Measurements from ENCODE around the gene ASTE1.

ASTE1 gene

GRCh38 chr3:131007256-131007655 lies 19.4 kb downstream of the ASTE1 start:
- TF ChIP-seq, protein P1, sequence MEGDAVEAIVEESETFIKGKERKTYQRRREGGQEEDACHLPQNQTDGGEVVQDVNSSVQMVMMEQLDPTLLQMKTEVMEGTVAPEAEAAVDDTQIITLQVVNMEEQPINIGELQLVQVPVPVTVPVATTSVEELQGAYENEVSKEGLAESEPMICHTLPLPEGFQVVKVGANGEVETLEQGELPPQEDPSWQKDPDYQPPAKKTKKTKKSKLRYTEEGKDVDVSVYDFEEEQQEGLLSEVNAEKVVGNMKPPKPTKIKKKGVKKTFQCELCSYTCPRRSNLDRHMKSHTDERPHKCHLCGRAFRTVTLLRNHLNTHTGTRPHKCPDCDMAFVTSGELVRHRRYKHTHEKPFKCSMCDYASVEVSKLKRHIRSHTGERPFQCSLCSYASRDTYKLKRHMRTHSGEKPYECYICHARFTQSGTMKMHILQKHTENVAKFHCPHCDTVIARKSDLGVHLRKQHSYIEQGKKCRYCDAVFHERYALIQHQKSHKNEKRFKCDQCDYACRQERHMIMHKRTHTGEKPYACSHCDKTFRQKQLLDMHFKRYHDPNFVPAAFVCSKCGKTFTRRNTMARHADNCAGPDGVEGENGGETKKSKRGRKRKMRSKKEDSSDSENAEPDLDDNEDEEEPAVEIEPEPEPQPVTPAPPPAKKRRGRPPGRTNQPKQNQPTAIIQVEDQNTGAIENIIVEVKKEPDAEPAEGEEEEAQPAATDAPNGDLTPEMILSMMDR (IDR thresholded peaks at IDR 0.05): no peak

DNA sequence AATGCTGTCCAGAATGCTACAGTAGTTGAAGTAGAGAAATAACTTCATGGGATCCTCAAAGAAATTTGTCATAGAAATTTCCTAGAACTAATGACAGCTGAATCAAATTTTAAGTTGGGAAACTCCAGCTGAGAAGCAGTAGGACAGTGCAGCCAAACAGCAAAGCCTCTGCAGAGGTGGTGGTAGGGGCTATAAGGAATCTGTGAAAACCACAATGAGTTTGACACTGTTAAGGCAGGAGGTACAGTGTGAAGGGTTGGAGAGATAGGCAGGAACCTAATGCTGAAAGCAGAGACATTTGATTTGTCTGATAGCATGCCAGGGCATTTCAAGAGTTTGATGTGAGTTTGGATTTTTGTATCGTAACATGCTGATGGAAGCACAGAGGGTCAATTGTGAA lies 22.0 kb downstream of the ASTE1 start:
- TF ChIP-seq, protein P1 (IDR thresholded peaks at IDR 0.05): no peak

GRCh38 chr3:131001071-131001470 lies 25.6 kb downstream of the ASTE1 start:
- TF ChIP-seq, protein P1 (IDR thresholded peaks at IDR 0.05): no peak

DNA sequence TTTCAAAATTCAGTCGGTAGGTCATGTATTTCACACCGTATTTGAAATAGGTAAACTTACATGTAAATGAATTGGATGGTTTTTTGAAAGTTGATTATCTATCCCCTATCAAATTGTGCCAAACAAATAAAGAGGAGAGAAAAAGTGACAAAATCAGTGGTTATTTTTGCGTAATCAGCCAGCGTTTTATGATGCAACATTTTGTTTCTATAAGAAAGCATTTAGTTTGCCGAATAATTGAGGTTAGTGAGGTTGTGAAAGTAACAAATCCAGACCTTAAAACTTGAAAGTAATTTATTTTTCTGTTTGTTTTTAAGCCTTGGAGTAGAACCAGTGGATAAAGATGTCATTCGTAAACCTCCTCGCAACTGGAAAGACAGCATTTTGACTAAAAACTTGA lies 29.3 kb downstream of the ASTE1 start:
- TF ChIP-seq, protein P1 (IDR thresholded peaks at IDR 0.05): no peak

GRCh38 chr3:130992344-130992743 lies 34.3 kb downstream of the ASTE1 start:
- TF ChIP-seq, protein P1 (IDR thresholded peaks at IDR 0.05): no peak

GRCh38 chr3:130991126-130991525 lies 35.5 kb downstream of the ASTE1 start:
- TF ChIP-seq, protein P1 (IDR thresholded peaks at IDR 0.05): no peak

GRCh38 chr3:130990282-130990681 lies 36.3 kb downstream of the ASTE1 start:
- TF ChIP-seq, protein P1 (IDR thresholded peaks at IDR 0.05): no peak

GRCh38 chr3:130981469-130981868 lies 45.2 kb downstream of the ASTE1 start:
- TF ChIP-seq, protein P1 (IDR thresholded peaks at IDR 0.05): no peak
